Stimulated activated CD4-positive, alpha-beta T cell treated with anti-CD3 and anti-CD28 coated beads, Interleukin-15, amount 100 ng/mL, for 48 hours (primary cell): ENCODE results near the gene ORM2.
"Not testable (repeated sequence)": the region's sequence is repeated elsewhere in the genome, so short reads cannot be mapped to it uniquely, and the experiment has no call there.

Source experiments
- DNase-seq, 2 donors: peaks; one replicate each; pipeline ENCODE4 v3.0.0-alpha.2; 2020; ENCODE audit warnings: low read depth in 2 of 2

Gene ORM2

GRCh38 chr9:114314881-114315722 is 14.6 kb upstream of the ORM2 start:
- no peak for DNase-seq

GRCh38 chr9:114315723-114316363 is 13.8 kb upstream of the ORM2 start:
- DNase-seq: no peak

DNA sequence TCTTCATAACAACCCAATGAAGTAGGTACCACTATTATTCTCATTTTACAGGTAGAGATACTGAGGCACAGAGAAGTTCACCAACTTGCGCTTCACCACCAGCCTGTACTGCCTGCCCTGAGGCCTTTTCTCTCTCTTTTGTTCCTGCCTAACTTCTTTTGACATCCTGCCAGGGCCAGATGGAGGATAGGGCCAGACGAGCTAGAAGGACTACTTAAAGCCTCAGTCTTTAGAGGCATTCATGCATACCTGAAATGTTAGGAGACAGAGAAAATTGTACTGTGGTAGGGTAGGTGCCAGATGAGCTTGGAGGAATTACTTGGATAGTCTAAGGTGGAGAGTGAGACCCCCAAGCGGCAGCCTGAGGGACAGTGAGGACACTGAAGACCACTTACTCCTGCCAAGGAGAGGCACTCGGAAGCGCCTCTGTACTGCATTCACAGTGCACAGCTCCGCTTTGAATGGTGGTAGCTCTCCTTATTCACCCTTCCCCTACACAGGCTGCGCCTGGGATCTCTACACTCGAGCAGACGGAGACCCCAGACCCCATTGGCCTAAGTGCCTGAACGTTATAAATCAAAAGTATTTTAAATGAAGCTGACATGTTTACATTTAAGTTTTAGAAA is 13.0 kb upstream of the ORM2 start:
- no peak for DNase-seq

DNA sequence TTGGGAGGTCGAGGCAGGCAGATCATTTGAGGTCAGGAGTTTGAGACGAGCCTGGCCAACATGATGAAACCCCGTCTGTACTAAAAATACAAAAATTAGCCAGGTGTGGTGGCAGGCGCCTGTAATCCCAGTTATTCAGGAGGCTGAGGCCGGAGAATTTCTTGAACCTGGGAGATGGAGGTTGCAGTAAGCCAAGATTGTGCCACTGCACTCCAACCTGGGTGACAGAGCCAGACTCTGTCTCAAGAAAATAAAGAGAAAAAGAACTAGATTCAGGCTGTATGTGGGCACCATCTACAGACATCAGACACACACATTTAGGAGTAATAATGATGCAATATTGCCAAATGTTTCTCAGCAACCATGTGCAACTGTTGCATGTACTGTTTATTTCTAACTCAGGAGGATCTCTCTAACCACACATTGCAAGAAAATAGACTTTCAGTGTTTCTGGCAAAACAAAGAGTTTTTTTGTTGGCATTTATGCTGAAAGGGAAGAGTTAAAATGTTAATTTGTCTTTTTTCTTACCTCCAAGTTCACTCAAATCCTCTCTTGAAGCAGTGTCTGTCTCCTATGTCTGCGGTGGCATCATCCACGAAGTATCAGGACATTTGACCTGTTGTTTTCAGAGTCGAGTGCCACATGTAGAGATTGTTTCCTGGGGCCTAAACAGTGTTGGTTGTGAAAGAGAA is 11.9 kb upstream of the ORM2 start:
- no peak for DNase-seq

- no peak for DNase-seq
These were observed 11.3 kb upstream of the ORM2 start for GRCh38 chr9:114318416-114318815.

DNA sequence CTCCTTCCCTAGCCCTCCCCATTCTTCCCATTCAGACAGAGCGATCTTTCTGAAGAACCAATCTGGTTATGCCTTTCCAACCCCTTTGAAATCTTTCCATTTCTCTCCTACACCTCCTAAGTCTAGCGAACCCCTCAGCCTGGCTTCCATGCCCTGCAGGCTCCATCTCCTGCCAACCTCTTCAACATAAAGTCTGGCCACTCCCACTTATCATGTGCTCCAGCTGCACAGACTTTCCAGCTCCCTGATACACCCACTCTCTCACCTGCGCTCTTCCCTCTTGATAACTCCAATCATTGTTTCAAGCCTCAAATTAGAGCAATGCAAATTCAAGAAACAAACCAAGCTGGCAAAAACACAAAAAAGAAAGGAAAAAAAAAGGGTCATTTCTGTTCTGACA is 10.5 kb upstream of the ORM2 start:
- DNase-seq: no peak

GRCh38 chr9:114320710-114321109 is 9.0 kb upstream of the ORM2 start:
- not testable (repeated sequence) for DNase-seq

- peak; percentile 16 to 35 for DNase-seq
These were observed 7.9 kb upstream of the ORM2 start for GRCh38 chr9:114321759-114322158.

GRCh38 chr9:114322160-114322818 is 7.4 kb upstream of the ORM2 start:
- DNase-seq: not testable (repeated sequence)

DNA sequence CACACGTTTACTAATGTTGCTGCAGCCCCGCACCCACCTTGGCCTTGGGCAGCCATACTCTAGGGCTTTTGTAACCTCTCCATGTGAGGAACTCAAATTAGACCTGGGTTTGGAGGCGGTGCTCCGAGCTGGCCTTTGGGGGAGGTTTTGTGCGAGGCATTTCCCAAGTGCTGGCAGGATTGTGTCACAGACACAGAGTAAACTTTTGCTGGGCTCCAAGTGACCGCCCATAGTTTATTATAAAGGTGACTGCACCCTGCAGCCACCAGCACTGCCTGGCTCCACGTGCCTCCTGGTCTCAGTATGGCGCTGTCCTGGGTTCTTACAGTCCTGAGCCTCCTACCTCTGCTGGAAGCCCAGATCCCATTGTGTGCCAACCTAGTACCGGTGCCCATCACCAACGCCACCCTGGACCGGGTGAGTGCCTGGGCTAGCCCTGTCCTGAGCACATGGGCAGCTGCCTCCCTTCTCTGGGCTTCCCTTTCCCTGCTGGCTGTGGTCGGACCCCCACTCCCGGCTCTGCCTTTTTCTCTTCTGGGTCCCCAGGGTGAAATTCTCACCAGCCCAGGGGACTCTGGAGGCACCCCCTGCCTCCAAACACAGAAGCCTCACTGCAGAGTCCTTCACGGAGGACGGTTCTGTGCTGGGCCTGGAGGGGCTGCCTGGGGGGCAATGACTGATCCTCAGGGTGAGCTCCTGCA is 6.7 kb upstream of the ORM2 start, which contains the start of gene ORM1:
Gene ORM1, plus strand, starts transcription at position 268 of the 701 bp plus-strand sequence. Its CDS starts 36 bp downstream, at position 304.
- not testable (repeated sequence) for DNase-seq

- not testable (repeated sequence) for DNase-seq
These were observed 5.8 kb upstream of the ORM2 start for GRCh38 chr9:114323849-114324248.

DNA sequence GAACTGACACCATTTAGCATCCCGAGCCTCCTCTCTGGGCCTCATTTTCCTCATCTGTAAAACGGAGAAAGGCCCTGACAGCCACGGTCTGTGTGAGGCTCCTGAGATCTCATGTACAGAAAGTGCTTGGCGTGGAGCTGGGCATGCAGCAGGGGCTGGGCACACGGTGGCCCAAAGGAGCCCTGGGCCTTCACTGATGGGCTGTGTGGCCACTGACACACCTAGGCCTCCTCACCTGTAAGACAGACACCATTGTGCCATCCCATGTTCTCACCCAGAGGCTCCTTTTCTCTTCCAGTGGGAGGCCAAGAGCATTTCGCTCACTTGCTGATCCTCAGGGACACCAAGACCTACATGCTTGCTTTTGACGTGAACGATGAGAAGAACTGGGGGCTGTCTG is 5.2 kb upstream of the ORM2 start:
- DNase-seq: no peak

GRCh38 chr9:114324965-114325364 is 4.7 kb upstream of the ORM2 start:
- not testable (repeated sequence) for DNase-seq

DNA sequence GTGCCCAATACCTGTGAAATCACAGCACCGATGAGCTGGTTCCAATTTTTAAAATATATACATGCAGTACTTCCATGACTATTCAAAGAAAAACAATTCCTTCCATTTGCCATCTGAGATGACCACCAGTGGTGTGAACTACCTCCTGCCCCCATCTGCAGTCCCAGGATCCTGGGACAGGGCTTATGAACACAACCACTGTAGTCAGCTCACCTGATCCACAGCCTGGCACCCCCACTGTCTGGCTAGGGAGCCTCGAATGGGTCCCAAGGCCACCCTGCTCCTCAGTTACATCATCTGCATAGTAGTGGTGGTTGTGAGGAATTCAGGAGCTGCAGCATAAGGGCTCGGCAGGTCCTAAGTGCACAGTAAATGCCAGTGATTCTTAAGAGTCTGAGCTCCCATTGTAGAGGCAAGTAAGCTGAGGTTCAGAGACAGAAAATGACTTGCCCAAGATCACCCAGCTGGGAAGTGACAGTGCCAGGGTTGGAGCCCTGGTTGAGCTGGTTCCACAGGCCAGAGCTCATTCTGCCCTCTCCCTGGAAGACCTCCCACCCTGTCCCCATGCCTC is 3.9 kb upstream of the ORM2 start:
- not testable (repeated sequence) for DNase-seq

DNA sequence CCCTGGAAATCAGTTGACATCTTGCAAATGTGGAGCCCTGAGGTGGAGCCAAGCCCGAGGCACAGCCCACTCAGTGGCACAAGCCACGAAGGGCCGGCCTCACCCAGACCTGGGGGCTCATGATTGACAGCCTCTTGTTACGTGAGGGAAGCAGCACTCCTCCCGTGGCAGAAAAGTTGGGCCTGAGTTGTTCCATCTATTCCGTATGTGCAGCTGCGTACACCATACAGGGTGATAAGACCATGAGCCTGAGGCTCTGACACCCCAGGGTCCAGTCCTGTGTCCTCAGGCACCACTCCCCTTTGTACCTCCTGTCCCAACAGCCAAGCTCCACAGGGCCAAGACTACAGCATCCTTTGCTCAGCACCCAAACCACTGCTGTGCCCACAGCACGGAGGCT is 1.9 kb upstream of the ORM2 start:
- DNase-seq: no peak

- not testable (repeated sequence) for DNase-seq
These were observed 1.3 kb upstream of the ORM2 start for GRCh38 chr9:114328357-114328820.

DNA sequence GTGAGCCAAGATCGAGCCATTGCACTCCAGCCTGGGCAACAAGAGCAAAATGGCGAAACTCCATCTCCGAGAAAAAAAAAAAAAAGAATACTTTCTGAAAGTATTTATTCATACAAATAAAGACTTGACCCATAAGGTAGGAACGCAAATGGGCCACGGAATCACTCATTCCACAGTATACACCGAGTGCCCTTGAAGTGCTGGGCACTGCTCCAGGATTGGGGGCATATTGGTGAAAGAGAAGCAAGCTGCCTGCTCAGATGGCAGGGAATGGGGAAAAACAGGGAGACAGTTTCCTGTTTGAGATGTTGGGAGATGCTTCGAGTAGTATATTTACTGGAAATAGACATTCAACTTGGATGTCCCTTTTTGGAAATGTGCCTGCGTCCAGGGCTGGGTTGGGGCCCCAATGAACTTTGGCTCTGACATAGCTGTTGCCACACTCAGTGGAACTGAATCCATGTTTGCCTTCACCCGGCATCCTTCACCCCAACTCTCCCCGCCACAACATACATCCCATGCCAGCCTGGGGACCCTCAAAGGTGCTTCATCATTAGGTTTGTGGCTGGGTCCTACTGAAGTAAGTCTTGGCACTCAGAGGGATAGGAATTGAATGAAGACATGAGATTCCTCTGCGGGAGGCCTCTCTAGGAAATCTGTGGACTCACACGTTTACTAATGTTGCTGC is 588 bp upstream of the ORM2 start:
- DNase-seq: not testable (repeated sequence)

- no peak for DNase-seq
These were observed 967 bp downstream of the ORM2 start for GRCh38 chr9:114330636-114331035.
